Measurements from ENCODE around the gene INKA2.

Gene INKA2

GRCh38 chr1:111690306-111690617 is 48.9 kb downstream of the INKA2 start:
- FAIRE-seq (no peak), DNase-seq (ENCODE audit: insufficient read length) (no peak)
- TF ChIP-seq POLR2AphosphoS5 (IDR thresholded peaks at IDR 0.05; ENCODE audit: low read depth, low read length) (no peak), TAF1 (IDR thresholded peaks at IDR 0.05; ENCODE audit: borderline replicate concordance, low read depth, low read length) (no peak), POLR2A (IDR thresholded peaks at IDR 0.05; ENCODE audit: low read depth, low read length) (no peak)

Measured in GM12892 (cell line).